GM18909 (cell line): ENCODE data around the gene BOD1L2.

Experiments
- ATAC-seq: cut with Tn5 transposase; IDR thresholded peaks from one replicate; pipeline ENCODE4 v1.9.1; 2021; ENCODE audit warnings: mild to moderate bottlenecking; ENCODE audit not compliant: unreplicated experiment, poor library complexity

BOD1L2 gene

DNA sequence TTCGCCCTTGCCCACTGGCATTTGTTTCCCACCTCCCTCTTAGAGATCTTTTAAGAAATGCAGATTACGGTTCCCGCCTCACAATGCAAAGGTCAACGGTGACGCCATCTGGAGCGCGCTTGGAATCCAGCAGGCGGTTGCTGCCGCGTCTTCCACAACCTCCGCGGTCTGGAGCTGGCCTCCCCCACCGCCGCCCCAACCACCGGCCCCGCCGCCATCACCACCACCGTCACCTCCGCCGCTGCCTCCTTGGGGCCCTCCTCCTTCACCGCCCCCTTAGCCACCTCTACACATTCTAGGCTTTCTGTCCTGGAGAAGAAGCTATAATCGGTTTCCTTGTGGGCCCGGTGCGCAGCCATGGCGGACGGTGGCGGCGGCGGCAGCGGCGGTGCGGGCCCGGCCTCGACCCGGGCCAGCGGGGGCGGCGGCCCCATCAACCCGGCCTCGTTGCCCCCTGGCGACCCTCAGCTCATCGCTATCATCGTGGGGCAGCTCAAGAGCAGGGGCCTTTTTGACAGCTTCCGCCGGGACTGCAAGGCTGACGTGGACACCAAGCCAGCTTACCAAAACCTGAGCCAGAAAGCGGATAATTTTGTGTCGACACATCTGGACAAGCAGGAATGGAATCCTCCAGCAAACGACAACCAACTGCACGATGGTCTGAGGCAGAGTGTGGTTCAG is at the start of gene BOD1L2:
BOD1L2 (plus strand) TSS at position 132 of the 681 bp plus-strand sequence; CDS start at position 358, 226 bp downstream.
- no peak for ATAC-seq

DNA sequence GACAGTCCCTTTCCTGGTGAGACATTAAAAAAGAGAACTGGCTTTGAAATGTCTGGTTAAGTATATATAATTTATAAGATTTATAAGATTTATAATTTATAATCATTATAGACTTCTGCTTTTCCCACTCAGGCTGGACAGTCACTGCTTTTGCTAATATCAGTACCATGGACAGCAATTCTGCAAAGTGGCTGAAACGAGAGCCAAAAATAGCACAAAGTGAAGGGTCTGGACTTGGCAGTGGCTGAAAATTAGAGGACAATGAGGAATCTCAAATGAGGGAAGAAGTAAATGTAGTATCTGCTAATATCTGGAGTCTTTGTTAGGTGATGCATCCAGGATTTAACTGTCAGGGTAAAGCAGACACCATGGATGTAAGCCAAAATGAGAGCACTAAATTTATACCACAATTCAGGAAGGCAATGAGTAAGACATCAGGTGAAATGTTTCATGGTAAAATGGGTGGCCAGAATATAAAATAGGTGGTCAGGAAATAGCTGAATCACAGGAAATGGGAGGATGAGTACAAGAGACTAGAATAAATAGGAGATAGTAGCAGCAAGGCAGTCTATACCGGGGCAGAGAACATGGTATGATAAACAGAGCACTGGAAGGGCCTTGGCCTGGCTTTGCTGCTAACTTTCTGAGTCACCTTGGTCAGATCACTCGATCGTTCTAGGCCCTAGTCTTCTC is 39.6 kb upstream of the BOD1L2 start:
- ATAC-seq, result no peak

DNA sequence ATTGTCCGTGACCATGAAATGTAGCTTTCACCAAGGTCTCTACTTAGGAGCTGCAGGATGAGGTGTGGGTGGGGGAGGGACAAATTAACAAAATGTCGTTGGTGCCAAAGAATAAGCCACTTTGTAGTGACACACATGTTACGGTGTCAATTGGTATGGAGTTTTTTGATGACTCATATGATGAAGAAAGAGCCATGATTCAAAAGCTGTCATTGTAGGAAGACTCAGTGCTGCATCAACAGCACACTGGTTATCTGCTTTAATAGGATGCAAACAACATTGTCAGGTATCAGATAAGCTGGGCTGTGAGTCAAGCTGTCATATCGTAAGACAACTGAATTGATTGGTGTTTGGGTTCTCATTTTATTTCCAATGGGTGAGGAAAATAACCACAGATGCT is 36.6 kb upstream of the BOD1L2 start:
- no peak for ATAC-seq

DNA sequence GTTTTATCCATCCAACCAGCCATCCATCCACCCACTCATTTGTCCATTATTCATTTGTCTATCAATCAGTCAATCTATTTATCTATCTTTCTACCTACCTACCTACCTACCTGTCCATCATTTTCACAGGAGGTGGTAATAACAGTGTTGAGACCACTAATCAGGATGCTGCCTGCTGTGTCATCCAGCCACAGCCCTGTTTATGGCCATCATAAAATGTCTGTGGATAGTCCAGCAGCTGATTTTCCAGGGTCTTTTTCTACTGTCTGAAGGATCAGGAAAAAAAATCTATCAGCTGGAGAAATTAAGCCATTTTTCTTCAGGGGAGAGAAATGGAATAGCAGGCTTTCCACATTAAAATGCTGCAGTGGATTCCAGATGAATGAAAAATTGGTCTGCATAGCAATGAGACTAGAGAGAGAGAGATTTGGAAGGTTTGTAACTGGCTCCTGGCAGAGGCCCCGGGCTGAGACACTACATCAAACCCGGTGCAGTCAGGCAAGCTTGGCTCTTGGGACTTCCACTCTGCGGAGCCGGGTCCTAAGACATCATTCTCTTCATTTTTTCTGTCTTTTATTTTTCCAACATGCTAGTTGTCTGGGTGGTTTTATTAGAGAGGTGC is 33.0 kb upstream of the BOD1L2 start:
- no peak for ATAC-seq

DNA sequence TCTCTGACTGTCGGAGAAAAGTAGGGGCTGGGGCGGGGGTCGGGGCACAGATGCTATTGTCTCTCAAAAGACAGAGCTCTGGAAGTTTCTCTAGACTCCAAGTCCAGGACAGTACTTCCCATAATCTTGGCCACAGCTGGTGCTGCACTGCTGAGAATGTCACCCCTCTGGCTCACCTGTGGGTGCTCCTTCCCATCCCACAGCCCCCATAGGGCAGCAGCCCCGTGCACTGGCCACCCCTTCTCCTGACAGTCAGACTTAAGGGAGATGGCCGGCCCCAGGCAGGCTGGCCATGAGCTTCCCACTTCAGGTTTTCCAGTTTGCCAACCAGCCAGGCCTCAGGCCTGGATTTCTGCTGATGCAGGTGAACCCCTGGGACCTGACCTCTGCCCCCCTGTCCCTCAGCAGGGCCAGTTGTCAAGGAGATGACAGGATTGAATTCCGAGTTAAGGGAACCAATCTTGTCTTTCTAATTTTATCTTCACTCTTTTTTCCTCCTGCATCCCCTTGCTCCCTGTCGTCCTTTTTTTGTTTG is 30.2 kb upstream of the BOD1L2 start:
- no peak for ATAC-seq

DNA sequence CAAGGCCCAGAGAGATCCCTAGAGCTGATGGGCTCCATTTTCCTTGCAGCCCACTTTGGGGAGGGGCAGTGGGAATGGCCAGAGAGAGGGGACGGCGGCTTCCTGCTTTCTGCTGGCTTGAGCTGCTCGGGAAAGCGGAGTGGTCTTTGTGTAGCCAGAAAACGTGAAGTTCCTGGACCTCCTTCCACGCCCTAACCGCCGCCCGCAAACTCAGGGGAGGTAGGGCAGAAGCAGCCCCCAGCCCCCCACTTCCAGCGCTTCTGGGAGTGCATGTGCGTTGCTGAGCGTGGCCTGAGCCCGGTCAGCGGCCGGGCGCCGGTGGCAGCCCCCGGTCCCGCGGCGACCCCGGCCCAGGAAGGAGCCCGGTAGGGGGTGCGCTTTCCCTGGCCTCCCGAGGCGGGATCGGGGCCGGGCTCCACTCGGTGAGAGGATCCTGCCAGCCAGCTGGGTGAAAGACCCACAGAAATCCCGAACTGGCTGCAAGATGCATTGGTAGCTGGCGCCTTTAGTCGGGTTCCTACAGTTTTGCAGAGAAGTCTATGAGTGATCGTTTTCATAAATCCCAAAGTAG is 25.3 kb upstream of the BOD1L2 start:
- ATAC-seq, result no peak

DNA sequence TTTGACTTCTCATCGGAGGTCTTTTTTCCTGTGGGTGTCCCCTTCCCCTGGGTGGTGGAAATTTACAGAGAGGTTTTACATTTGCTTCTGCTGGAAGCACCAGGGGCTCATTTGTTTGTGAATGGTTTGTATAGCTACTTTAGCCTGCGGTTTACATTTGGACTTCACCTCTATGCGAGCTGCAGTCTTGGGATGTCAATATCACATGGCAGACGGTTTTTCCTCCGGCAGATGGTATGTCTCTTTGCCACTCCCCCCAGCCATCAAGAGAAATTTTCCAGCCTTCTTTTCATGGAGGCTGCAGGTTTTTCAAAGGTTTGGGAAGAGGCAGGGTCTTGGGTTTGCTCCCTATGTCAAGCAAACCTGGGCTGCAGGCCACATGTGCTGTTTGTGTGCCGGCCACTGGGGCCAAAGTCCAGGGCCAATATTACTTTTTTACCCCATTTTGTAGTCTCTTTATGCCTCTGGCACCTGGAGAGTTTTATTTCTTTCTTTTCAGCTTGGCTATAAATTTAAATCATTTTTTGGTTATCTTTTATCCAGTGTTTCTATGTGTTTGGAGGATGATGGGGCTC is 23.9 kb upstream of the BOD1L2 start:
- ATAC-seq, result no peak

DNA sequence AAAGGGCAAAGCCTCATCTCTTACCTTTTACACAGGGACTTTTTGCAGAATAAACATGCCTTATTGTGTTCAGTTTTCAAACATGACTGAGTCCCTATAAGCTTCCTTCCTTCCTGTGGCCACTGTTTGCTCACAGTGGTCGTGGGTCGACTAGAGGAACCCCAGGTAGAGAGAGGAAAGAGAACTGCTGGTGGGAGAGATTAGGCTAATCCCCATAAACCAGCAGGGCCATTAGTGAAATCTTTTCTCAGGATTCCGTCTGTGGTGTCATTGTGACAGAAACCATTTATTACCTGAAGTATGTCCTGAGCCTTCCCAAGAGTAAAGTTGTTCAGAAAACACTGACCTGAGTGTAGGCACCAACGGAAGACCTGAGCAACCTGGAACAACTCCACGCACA is 21.3 kb upstream of the BOD1L2 start:
- ATAC-seq, result no peak

DNA sequence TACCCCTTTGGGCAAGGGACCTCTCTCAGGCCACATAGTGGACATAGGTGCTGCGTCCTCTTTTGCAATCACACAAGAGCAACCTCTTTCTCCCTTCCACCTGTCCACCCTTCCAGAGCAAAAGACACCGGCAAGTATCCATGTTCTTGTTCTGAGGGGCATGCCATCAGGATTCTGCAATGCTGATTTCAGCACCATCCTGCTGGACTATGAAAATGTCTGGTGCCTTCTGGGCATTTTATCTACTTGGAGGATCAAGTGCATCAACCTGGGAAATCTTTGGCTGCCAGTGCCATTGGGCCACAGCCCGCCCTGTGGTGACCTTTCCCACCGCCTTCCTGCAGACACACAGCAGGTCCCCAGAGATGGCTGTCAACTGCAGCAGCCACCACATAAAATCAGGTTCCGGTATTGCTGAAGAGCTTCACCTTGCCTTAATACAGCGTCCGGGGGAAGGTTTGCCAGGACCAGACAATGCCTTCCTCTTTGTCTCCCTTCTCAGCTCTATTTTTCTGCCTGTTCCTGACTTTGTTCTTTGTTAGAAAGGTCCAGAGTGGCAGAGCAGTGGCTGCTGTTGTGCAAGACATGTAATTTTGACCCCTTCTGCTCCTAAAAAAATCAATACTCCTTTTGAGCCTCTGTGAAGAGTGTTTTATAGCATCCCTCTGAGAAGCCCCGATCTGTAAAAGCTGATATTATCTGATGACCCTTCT is 18.5 kb upstream of the BOD1L2 start:
- no peak for ATAC-seq

DNA sequence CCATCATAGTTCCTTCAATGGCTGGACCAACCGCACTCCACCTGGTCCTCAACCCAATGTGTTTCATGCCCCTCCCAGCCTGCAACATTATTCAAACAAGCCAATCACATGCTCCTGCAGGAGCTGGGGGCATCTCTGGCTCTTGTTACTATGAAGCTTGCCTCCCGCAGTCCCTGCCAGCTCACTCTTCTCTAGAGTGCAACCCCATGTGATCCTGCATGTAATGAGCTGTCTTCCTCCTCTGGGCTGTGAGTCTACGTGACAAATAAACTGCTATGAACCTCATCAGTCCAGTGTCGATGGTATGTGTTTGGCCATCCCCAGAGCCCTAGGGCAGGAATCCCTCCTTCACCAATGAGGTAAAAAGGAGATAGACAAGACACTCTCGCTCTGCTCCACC is 15.8 kb upstream of the BOD1L2 start:
- no peak for ATAC-seq

DNA sequence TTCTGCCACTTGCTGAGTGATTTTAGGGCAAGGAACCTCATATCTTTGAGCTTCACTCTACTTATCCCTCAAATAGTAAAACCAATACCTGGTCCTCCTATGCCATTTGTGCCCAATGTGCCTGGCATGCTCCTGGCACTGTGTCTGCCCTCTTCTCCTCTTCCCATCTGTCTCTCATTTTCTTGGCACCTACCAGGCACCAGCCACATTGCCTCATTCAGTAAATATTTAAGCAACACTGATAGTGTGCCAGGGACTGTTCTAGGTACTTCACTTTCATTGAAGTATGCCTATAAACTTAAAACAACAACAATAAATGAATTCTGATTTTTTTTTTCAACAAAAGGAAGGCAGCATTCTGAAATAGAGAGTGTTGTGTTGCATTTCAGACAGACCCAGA is 15.1 kb upstream of the BOD1L2 start:
- ATAC-seq, result no peak

DNA sequence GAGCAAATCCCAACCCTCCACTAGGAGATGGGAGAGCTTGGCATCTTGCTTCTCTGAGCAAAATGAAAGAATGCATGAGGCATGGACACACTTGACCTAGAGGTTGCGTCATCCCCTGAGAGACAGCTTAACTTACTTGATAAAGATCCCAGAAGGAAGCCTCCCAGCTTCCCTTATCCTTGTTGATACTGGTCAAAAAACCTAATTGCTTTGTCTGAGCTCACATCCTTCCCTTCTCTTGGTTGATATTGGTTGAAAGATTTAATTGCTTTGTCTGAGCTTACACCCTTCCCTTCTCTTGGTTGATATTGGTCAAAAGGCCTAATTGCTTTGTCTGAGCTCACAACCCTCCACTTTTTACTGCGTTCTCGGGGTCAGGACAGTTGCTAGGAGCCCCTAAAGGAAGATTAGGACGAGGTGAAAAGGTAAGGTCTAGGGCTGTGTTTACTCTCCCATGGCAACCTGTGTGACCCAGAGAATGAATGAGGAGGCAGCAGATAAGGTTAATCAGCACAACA is 12.2 kb upstream of the BOD1L2 start:
- no peak for ATAC-seq

DNA sequence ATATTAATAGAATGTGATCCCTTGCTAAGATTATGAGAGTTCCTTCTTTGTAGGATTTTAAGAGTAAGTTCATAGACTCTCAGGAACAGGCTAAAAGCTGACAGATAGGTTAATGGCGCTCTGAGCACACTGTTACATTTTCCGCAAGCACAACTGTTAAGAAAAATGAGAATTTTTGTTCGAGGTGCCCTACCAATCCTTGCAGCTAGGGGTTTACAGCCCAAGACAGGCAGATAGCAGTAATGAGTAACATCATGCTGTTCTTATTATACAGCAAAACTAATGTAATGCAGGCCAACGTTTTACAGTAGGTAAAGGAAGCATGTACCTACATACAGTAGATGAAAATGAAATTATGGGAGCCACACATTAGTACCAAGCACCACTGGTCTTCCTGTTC is 11.2 kb upstream of the BOD1L2 start:
- ATAC-seq, result no peak

DNA sequence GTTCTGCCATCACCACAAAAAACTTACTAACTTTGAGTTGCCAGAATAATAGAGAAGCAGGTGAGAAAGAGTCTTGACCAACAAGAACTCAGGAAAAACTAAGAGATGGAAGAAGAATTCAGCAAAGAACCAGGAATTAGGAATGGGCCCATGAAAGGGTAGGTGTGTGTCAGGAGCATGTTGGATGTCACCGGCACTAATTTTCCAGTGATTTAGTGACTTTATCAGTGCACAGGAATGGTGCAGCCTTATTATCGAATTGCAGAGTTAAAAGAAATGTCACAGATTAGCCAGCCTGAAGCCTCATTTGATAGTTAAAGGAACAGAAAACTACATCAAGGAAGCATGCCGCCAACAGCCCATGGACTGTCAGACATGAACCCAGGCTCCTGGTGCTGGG is 9.0 kb upstream of the BOD1L2 start:
- no peak for ATAC-seq

DNA sequence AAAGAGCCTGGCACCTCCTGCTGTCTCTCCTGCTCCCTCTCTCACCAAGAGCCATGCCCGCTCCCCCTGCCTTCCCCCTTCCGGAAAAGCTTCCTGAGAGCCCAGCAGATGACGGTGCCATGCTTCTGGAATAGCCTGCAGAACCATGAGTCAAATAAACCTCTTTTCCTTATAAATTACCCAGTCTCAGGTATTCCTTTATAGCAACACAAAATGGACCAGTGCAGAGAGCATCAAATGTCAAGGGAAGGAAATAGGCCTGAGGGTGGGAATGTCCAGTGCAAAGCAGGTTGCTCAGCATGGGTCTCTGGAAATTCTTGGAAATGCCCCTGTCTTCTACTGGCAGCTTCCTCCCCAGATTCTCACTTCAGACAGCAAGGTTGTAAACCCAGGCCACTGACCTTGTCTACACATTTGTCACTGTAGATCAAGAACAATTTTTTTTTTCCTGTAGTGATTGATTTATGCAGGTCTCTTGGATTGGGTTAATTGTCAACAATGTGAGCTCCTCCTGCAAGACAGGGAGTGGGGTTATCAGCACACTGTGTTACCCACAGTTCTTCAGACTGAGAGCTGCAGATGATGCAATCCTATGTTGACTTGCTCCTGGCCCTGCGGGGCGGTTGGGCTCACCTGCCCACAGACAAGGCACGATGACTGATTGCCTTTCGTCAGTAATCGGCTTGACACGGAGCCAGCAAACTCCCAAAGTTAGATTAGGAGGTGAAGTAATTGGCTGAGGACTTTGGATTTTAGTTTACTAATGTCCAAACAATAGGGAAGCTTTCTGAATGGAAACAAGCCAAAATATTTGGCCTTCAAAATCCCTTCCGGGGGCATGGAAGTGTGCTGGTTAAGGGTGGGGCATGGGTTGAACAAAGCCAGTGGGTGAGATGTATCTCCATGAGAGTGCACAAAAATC is 5.4 kb upstream of the BOD1L2 start:
- ATAC-seq, result no peak

DNA sequence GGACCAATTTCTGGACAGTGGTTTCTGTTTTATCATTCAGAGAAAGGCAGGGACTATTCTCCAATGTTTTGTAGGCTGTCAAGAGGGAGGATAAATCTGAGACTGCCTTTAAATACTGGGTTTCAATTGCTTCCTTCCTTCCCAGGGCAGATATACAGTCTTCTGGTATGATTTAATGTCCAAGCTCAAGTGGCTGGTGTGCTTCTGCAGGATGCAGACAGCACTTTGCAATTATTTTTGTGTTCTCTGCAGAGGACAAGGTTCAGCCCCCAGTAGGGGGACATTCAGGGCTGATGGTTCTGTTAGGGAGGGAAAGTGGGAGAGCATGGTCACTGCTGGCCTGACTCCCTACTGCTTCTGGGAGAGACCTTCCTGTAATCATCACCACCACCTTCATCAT is 4.6 kb upstream of the BOD1L2 start:
- ATAC-seq, result no peak

DNA sequence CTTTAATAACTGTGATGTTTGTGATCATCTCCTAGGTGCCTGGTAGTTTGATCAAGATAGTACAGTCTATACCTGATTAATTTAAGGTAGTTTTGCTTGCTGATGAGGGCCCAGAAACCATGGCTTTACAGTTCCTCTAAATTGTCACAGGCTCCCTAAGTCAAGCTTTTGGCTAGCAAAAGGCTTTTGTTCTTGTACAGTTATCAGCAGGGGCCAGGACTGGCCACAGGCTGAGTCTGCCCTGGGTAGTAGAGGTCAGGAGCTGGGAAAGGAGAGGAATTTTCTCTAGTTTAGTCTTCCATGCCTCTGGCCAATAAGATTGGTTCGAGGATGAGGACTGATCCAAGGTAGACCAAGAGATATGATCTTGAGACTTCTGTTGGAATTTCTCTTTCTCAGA is 3.6 kb upstream of the BOD1L2 start:
- ATAC-seq, result no peak

DNA sequence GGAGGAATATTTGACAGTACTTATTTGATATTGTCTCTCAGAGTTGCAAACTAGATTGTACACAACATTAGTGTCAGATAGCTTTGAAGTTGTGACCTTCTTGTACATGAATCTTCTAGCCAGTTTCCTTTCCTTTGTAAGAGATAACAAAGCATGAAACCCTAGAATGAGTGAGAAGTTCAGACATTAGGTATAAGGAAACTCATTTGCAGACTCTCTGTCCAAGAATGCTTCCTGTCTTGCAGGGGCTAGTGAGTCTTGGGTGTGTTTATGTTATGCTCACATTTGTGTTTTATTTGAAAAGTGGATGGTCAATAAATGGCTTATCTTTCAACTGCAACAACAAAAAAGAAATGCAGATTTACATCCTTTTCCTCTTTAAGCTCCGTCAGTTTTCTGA is 1.4 kb downstream of the BOD1L2 start:
- no peak for ATAC-seq

DNA sequence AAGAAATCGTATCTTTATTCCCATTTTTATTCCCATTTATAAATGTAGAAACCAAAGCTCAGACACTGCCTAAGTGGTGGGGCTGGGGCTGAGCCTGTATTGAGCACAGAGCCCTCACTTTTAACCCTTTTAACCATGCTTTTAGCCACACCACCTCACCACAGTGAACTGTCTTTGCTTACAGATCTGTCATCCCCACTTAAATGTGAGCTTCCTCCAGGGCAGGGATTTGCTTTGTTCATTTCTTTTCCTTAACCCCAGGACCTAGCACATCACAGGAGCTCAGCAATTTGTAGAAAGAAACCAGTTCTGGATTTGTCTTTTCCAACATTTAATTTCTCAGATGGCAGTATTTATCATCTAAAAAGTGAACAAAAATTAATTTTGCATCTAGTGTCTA is 2.2 kb downstream of the BOD1L2 start:
- no peak for ATAC-seq
